C4-2B (cell line): ENCODE results near the gene PARVG.

Experiments
- ZFX ChIP-seq: fragments of 450-650 bp; IDR thresholded peaks from 2 replicates; pipeline ENCODE4 v1.6.1; 2017
- TF ChIP-seq, protein P1 (sequence below): fragments of 450-650 bp; conservative IDR thresholded peaks from 2 replicates; pipeline ENCODE4 v1.5.1; 2017; ENCODE audit warnings: mild to moderate bottlenecking

GRCh38 chr22:44212936-44213335 lies 32.2 kb downstream of the PARVG start:
- TF ChIP-seq, protein P1, sequence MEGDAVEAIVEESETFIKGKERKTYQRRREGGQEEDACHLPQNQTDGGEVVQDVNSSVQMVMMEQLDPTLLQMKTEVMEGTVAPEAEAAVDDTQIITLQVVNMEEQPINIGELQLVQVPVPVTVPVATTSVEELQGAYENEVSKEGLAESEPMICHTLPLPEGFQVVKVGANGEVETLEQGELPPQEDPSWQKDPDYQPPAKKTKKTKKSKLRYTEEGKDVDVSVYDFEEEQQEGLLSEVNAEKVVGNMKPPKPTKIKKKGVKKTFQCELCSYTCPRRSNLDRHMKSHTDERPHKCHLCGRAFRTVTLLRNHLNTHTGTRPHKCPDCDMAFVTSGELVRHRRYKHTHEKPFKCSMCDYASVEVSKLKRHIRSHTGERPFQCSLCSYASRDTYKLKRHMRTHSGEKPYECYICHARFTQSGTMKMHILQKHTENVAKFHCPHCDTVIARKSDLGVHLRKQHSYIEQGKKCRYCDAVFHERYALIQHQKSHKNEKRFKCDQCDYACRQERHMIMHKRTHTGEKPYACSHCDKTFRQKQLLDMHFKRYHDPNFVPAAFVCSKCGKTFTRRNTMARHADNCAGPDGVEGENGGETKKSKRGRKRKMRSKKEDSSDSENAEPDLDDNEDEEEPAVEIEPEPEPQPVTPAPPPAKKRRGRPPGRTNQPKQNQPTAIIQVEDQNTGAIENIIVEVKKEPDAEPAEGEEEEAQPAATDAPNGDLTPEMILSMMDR, result no peak
- TF ChIP-seq ZFX, result no peak
